Small intestine (tissue), 7 donors: ENCODE results near the gene UNC5C. TPM values are rescaled to one million over a fixed set of nuclear protein-coding genes. Genes with fewer than 3 reads are reported as not detected.

ENCODE experiments used
- DNase-seq, 2 donors: peaks; one replicate each; pipeline versions ENCODE4 v3.0.0 to v3.0.0-alpha.2; 2013
- FAIRE-seq: peaks from 2 replicates; lab custom pipeline; 2012; peaks lifted over from hg19 to GRCh38; lab: Jason Lieb, UNC
- H3K27ac ChIP-seq, 3 donors: one replicate each; pipeline ENCODE4 v1.5.1; 2013; ENCODE audit warnings: low read length in 2 of 3, mild to moderate bottlenecking in 2 of 3, control low read depth in 1 of 3, inconsistent platforms in 1 of 3, low read depth in 1 of 3, moderate library complexity in 1 of 3
- H3K27me3 ChIP-seq, 3 donors: one replicate each; pipeline ENCODE4 v1.6.1; 2013; ENCODE audit warnings: low read length in 3 of 3, inconsistent platforms in 1 of 3; ENCODE audit not compliant: control insufficient read depth in 3 of 3, insufficient read depth in 3 of 3
- H3K36me3 ChIP-seq, 3 donors: one replicate each; pipeline ENCODE4 v1.6.1; 2013; ENCODE audit warnings: low read length in 3 of 3, inconsistent platforms in 1 of 3, low read depth in 1 of 3, mild to moderate bottlenecking in 1 of 3, moderate library complexity in 1 of 3; ENCODE audit not compliant: control insufficient read depth in 3 of 3, insufficient read depth in 2 of 3
- H3K4me1 ChIP-seq, 3 donors: one replicate each; pipeline ENCODE4 v1.6.1; 2013; ENCODE audit warnings: low read length in 2 of 3, inconsistent platforms in 1 of 3, low read depth in 1 of 3, mild to moderate bottlenecking in 1 of 3, moderate library complexity in 1 of 3; ENCODE audit not compliant: control insufficient read depth in 3 of 3, insufficient read depth in 2 of 3
- H3K4me3 ChIP-seq, 3 donors: one replicate each; pipeline ENCODE4 v1.5.1; 2013; ENCODE audit warnings: low read length in 3 of 3, control low read depth in 1 of 3, inconsistent platforms in 1 of 3, low read depth in 1 of 3, mild to moderate bottlenecking in 1 of 3, moderate library complexity in 1 of 3
- H3K9me3 ChIP-seq, 2 donors: one replicate each; pipeline ENCODE4 v1.6.1; 2013; ENCODE audit warnings: low read depth in 1 of 2, low read length in 1 of 2; ENCODE audit not compliant: control insufficient read depth in 2 of 2, insufficient read depth in 1 of 2
- WGBS, 3 donors: extraction: QIAGEN DNeasy Blood & Tissue Kit; methylation state at CpG; one replicate each; pipeline ENCODE4 v1.1.7; 2013; 5-methylcytosine and 5-hydroxymethylcytosine counted together
- polyA plus RNA-seq, 4 donors: library from polyadenylated mRNA; stranded (reverse) in 3 of 4; unstranded in 1 of 4; fragments of 200-250 nt in 3 of 4; fragments of 120-200 nt in 1 of 4; gene quantifications; one replicate each; pipeline versions ENCODE4 v1.2.1 to v1.2.3, GENCODE V29; 2013
- donor health status: healthy with polysubstance abuse.
- donor health status: control.
- donor health status: control.
- donor health status: Bipolar disorder and iron deficiency.
- donor health status: healthy.

UNC5C gene
- polyA plus RNA-seq, 4 donors, result under 0.01 to 2.9 (median 1.1) TPM; not detected in 1

- H3K9me3 ChIP-seq, result no peaks in the 10 kb centered on the region
- no peak overlapping the region for H3K27ac ChIP-seq
- DNase-seq (no peak), FAIRE-seq (no peak)
- no peaks in the 10 kb centered on the region for H3K36me3 ChIP-seq
- H3K27me3 ChIP-seq, result peaks cover 0 to 2% (median 0%) of the 10 kb centered on the region in 3 donors
- 55 to 60% (median 57%) methylated on average over 4 of the region's 4 CpGs for WGBS, 3 donors
- no peaks in the 10 kb centered on the region for H3K4me1 ChIP-seq
- no peak overlapping the region for H3K4me3 ChIP-seq
These were observed 137.2 kb downstream of the UNC5C start for GRCh38 chr4:95411371-95412088.

GRCh38 chr4:95410387-95410977 is 138.3 kb downstream of the UNC5C start:
- H3K36me3 ChIP-seq, result no peaks in the 10 kb centered on the region
- WGBS, 3 donors, result 58 to 76% (median 66%) methylated on average over 4 of the region's 4 CpGs
- no peaks in the 10 kb centered on the region for H3K4me1 ChIP-seq
- H3K27ac ChIP-seq, result no peak overlapping the region
- no peak for FAIRE-seq
- no peak for DNase-seq
- peaks cover 0 to 2% (median 0%) of the 10 kb centered on the region in 3 donors for H3K27me3 ChIP-seq
- no peaks in the 10 kb centered on the region for H3K9me3 ChIP-seq
- H3K4me3 ChIP-seq, result no peak overlapping the region

- DNase-seq (no peak), FAIRE-seq (no peak)
- 65 to 92% (median 84%) methylated on average over 2 of the region's 2 CpGs for WGBS, 3 donors
- Histone ChIP-seq H3K9me3 (no peaks in the 10 kb centered on the region), H3K27me3 (peaks cover 0 to 2% (median 0%) of the 10 kb centered on the region in 3 donors), H3K27ac (no peak overlapping the region), H3K36me3 (no peaks in the 10 kb centered on the region), H3K4me3 (no peak overlapping the region), H3K4me1 (no peaks in the 10 kb centered on the region)
These were observed 139.0 kb downstream of the UNC5C start for GRCh38 chr4:95409750-95410149.

GRCh38 chr4:95409127-95409526 is 139.6 kb downstream of the UNC5C start:
- no peaks in the 10 kb centered on the region for H3K4me1 ChIP-seq
- DNase-seq (no peak), FAIRE-seq (no peak)
- no peaks in the 10 kb centered on the region for H3K9me3 ChIP-seq
- peaks cover 0 to under 1% (median 0%) of the 10 kb centered on the region in 3 donors for H3K27me3 ChIP-seq
- H3K36me3 ChIP-seq, result no peaks in the 10 kb centered on the region
- H3K4me3 ChIP-seq, result no peak overlapping the region
- no peak overlapping the region for H3K27ac ChIP-seq

- H3K27ac ChIP-seq, result no peak overlapping the region
- no peaks in the 10 kb centered on the region for H3K4me1 ChIP-seq
- no peaks in the 10 kb centered on the region for H3K36me3 ChIP-seq
- no peak for DNase-seq
- no peaks in the 10 kb centered on the region for H3K27me3 ChIP-seq
- no peaks in the 10 kb centered on the region for H3K9me3 ChIP-seq
- no peak overlapping the region for H3K4me3 ChIP-seq
- FAIRE-seq, result no peak
These were observed 146.5 kb downstream of the UNC5C start for GRCh38 chr4:95402299-95402698.

- FAIRE-seq, result no peak
- Histone ChIP-seq H3K27ac (no peak overlapping the region), H3K27me3 (no peaks in the 10 kb centered on the region), H3K9me3 (no peaks in the 10 kb centered on the region), H3K4me3 (no peak overlapping the region), H3K4me1 (no peaks in the 10 kb centered on the region), H3K36me3 (no peaks in the 10 kb centered on the region)
- no peak for DNase-seq
These were observed 150.6 kb downstream of the UNC5C start for GRCh38 chr4:95398217-95398616.

- Histone ChIP-seq H3K36me3 (no peaks in the 10 kb centered on the region), H3K4me1 (no peaks in the 10 kb centered on the region), H3K27me3 (no peaks in the 10 kb centered on the region), H3K4me3 (no peak overlapping the region), H3K9me3 (no peaks in the 10 kb centered on the region), H3K27ac (no peak overlapping the region)
- DNase-seq (no peak), FAIRE-seq (no peak)
- 86 to 92% (median 89%) methylated on average over 2 of the region's 2 CpGs for WGBS, 3 donors
These were observed 153.9 kb downstream of the UNC5C start for GRCh38 chr4:95394752-95395306.

- no peaks in the 10 kb centered on the region for H3K4me1 ChIP-seq
- DNase-seq (no peak), FAIRE-seq (no peak)
- WGBS, 3 donors, result 44 to 51% (median 50%) methylated on average over 1 of the region's 1 CpG
- H3K27me3 ChIP-seq, result no peaks in the 10 kb centered on the region
- H3K9me3 ChIP-seq, result no peaks in the 10 kb centered on the region
- no peak overlapping the region for H3K4me3 ChIP-seq
- H3K27ac ChIP-seq, result no peak overlapping the region
- no peaks in the 10 kb centered on the region for H3K36me3 ChIP-seq
These were observed 155.0 kb downstream of the UNC5C start for GRCh38 chr4:95393821-95394220.
